ENCODE measurements around the gene PRR13. TPM values are rescaled to one million over a fixed set of nuclear protein-coding genes. Genes with fewer than 3 reads are reported as not detected.

The PRR13 gene
- 20.2 and 23.7 TPM in 2 replicates for total RNA-seq

DNA sequence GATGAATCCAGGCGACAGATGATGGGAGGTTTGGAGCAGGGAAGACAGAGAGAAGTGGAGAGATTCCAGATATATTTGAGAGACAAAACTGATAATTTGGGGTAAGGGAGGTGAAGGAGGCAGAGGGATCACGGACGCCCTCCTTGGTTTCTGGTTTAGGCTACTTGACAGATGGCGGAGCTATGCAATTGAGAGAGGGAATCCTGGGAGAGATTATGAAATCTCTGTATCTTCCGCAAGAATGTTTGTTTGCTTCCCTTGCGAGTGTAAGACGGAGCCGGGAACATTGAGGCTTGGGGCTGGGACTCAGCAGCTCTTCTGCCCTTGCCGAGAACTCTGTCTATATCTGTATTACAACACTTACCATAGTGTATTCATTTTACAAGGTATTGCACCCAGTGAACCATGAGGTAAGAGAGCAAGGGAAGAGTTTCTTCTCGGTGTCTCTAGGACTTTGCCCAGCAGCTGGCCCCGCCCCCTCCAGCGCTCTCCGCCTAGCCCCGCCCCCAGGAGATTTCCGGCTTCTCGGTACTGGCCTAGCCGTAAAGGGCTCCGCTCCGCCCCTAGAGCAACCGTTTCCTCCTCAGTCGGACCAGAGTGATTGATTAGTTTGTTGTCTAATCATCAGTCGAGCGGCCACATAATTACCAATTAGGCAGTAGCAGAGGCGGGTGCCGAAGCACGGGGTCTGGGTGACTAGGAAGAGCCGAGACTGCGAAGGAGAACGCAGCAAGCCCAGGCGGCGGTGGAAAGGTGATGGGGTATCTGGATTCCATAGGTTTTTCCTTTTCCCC, at the start of gene PRR13:
Gene PRR13, plus strand, starts transcription at position 695 of the 794 bp plus-strand sequence. CDS start 981 bp downstream, outside the sequence.

GRCh38 chr12:53423597-53423996, 17.9 kb upstream of the PRR13 start, which contains the start of gene AMHR2:
Gene AMHR2 (plus strand): TSS chr12:53423855. CDS start chr12:53423935, 80 bp downstream.

DNA sequence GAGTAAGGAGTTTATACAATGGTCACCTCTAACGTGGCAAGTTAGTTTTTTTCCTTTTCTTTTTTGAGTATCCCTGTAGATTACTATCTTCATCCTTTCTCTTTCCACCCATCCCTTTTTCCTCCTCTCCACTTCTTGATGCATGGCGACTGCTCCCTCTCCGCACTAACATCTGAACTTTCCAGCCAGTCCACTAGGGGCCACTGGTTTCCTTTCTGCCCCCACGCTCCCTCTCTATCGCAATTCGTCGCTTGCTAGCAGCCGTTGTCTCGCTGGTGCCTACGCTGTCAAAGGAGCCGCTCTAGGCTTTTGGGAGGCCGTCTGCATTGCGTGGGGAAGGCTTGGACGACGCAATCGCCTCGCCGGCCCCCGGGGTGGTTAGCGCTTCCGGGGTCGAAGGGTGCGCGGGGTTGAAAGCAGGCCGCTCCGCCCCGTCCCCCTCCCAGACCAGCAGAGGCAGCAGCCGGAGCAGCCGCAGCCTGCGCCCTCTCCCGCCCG, 10.2 kb downstream of the PRR13 start, which contains the start of gene PCBP2:
Gene PCBP2, plus strand, starts transcription at position 442 of the 498 bp plus-strand sequence. CDS start 2,699 bp downstream, outside the sequence.

Other genes with a start within 250 kb of the PRR13 start
- gene ITGB7, start 234.5 kb upstream of the PRR13 start, total RNA-seq, result 0.30 and 0.42 TPM in 2 replicates
- 17.8 and 33.3 TPM in 2 replicates for gene RARG, start 209.5 kb upstream of the PRR13 start, total RNA-seq
- 0.59 and 5.3 TPM in 2 replicates for gene ESPL1, start 173.4 kb upstream of the PRR13 start, total RNA-seq
- gene PFDN5, start 146.2 kb upstream of the PRR13 start, total RNA-seq, result 189 and 681 TPM in 2 replicates
- gene MYG1, start 142.0 kb upstream of the PRR13 start, total RNA-seq, result 27.6 and 31.7 TPM in 2 replicates
- gene AAAS, start 120.1 kb upstream of the PRR13 start, total RNA-seq, result 39.8 and 43.9 TPM in 2 replicates
- not detected in 2 replicates for gene SP7, start 105.4 kb upstream of the PRR13 start, total RNA-seq
- gene SP1, start 61.6 kb upstream of the PRR13 start, total RNA-seq, result 24.1 and 37.1 TPM in 2 replicates
- not detected in 2 replicates for gene AMHR2, start 17.9 kb upstream of the PRR13 start, total RNA-seq
- 287 and 374 TPM in 2 replicates for gene PCBP2, start 10.4 kb downstream of the PRR13 start, total RNA-seq
- 29.0 and 30.6 TPM in 2 replicates for gene MAP3K12, start 57.7 kb downstream of the PRR13 start, total RNA-seq
- gene TARBP2, start 59.5 kb downstream of the PRR13 start, total RNA-seq, result 29.1 and 34.1 TPM in 2 replicates
- gene NPFF, start 65.8 kb downstream of the PRR13 start, total RNA-seq, result not detected in 2 replicates
- 8.8 and 9.8 TPM in 2 replicates for gene ATF7, start 184.6 kb downstream of the PRR13 start, total RNA-seq
- gene ATP5MC2, start 234.3 kb downstream of the PRR13 start, total RNA-seq, result 70.1 and 116 TPM in 2 replicates